Embryonic facial prominence (tissue), 1 donor: ENCODE measurements around the gene RASSF7.

Experiments
- DNase-seq: peaks from one replicate; pipeline ENCODE4 v3.0.0-alpha.2; 2016; ENCODE audit errors: extremely low spot score

RASSF7 gene

GRCh38 chr11:551596-551995, 9.2 kb upstream of the RASSF7 start:
- no peak for DNase-seq

GRCh38 chr11:553083-553987, 7.4 kb upstream of the RASSF7 start:
- DNase-seq: no peak

GRCh38 chr11:553988-554340, 6.8 kb upstream of the RASSF7 start:
- DNase-seq: no peak

GRCh38 chr11:554428-555226, 6.1 kb upstream of the RASSF7 start:
- no peak for DNase-seq

- no peak for DNase-seq
These were observed 5.5 kb upstream of the RASSF7 start for GRCh38 chr11:555227-555779.

GRCh38 chr11:555780-556661, 4.7 kb upstream of the RASSF7 start:
- no peak for DNase-seq

- no peak for DNase-seq
These were observed 4.0 kb upstream of the RASSF7 start for GRCh38 chr11:556662-557256.

GRCh38 chr11:557328-558132, 3.2 kb upstream of the RASSF7 start:
- DNase-seq: no peak

- DNase-seq: no peak
These were observed 2.3 kb upstream of the RASSF7 start for GRCh38 chr11:558503-558902.

- DNase-seq: no peak
These were observed 1.6 kb upstream of the RASSF7 start for GRCh38 chr11:559020-559620.

- no peak for DNase-seq
These were observed 962 bp upstream of the RASSF7 start for GRCh38 chr11:559712-560304.

- DNase-seq: no peak
These were observed 606 bp downstream of the RASSF7 start for GRCh38 chr11:561148-562003.

- DNase-seq: no peak
These were observed 1.4 kb downstream of the RASSF7 start for GRCh38 chr11:562046-562645.

GRCh38 chr11:563066-563811, 2.5 kb downstream of the RASSF7 start:
- DNase-seq: no peak

GRCh38 chr11:563812-564578, 3.2 kb downstream of the RASSF7 start:
- DNase-seq: no peak

GRCh38 chr11:565921-566509, 5.2 kb downstream of the RASSF7 start:
- DNase-seq: no peak
